ENCODE measurements around the gene CASS4. TPM values are rescaled to one million over a fixed set of nuclear protein-coding genes. Genes with fewer than 3 reads are reported as not detected.

The CASS4 gene
- total RNA-seq, 1 donor from 2014 or later: 4.7 TPM

GRCh38 chr20:56443654-56444540 is 31.8 kb downstream of the CASS4 start:
- peaks cover 33% of the 10 kb centered on the region for H3K36me3 Mint-ChIP-seq (ENCODE audit: low read depth)

GRCh38 chr20:56445130-56445529 is 33.1 kb downstream of the CASS4 start:
- peaks cover 28% of the 10 kb centered on the region for H3K36me3 Mint-ChIP-seq (ENCODE audit: low read depth)
- no peaks in the 10 kb centered on the region for H3K27me3 Mint-ChIP-seq (ENCODE audit: low read depth)
- no peaks in the 10 kb centered on the region for H3K9me3 Mint-ChIP-seq
- DNase-seq (ENCODE audit: low spot score): no peak
- H3K4me3 Mint-ChIP-seq (ENCODE audit: low read depth): no peak overlapping the region
- H3K4me1 Mint-ChIP-seq (ENCODE audit: low read depth): peaks cover 25% of the 10 kb centered on the region
- intact Hi-C loops (cut with micrococcal nuclease): no loop called here
- no peak overlapping the region for H3K27ac Mint-ChIP-seq

More at GRCh38 chr20:56443654-56444540, 31.8 kb downstream of the CASS4 start:
- H3K27ac Mint-ChIP-seq: peak overlapping the region; percentile 17
- H3K27me3 Mint-ChIP-seq (ENCODE audit: low read depth): no peaks in the 10 kb centered on the region
- no peak for DNase-seq (ENCODE audit: low spot score)
- H3K4me3 Mint-ChIP-seq (ENCODE audit: low read depth): no peak overlapping the region
- intact Hi-C loops (cut with micrococcal nuclease): no loop called here
- H3K9me3 Mint-ChIP-seq: no peaks in the 10 kb centered on the region
- H3K4me1 Mint-ChIP-seq (ENCODE audit: low read depth): peaks cover 33% of the 10 kb centered on the region

GRCh38 chr20:56445540-56445939 is 33.5 kb downstream of the CASS4 start:
- peaks cover 21% of the 10 kb centered on the region for H3K4me1 Mint-ChIP-seq (ENCODE audit: low read depth)
- DNase-seq (ENCODE audit: low spot score): no peak
- H3K27me3 Mint-ChIP-seq (ENCODE audit: low read depth): no peaks in the 10 kb centered on the region
- no peak overlapping the region for H3K27ac Mint-ChIP-seq
- no peaks in the 10 kb centered on the region for H3K9me3 Mint-ChIP-seq
- intact Hi-C loops (cut with micrococcal nuclease): no loop called here
- H3K36me3 Mint-ChIP-seq (ENCODE audit: low read depth): peaks cover 24% of the 10 kb centered on the region
- no peak overlapping the region for H3K4me3 Mint-ChIP-seq (ENCODE audit: low read depth)

- Mint-ChIP-seq H3K9me3 (no peaks in the 10 kb centered on the region), H3K36me3 (ENCODE audit: low read depth) (peaks cover 31% of the 10 kb centered on the region), H3K27me3 (ENCODE audit: low read depth) (no peaks in the 10 kb centered on the region), H3K4me3 (ENCODE audit: low read depth) (no peak overlapping the region), H3K4me1 (ENCODE audit: low read depth) (peaks cover 12% of the 10 kb centered on the region), H3K27ac (no peak overlapping the region)
- DNase-seq (ENCODE audit: low spot score): no peak
- intact Hi-C loops (cut with micrococcal nuclease): no loop called here
Observed at GRCh38 chr20:56447227-56447626, 35.2 kb downstream of the CASS4 start.

GRCh38 chr20:56449459-56449858 is 37.4 kb downstream of the CASS4 start:
- Mint-ChIP-seq H3K4me3 (ENCODE audit: low read depth) (no peak overlapping the region), H3K4me1 (ENCODE audit: low read depth) (peaks cover 6% of the 10 kb centered on the region), H3K27ac (no peak overlapping the region), H3K27me3 (ENCODE audit: low read depth) (no peaks in the 10 kb centered on the region), H3K36me3 (ENCODE audit: low read depth) (peaks cover 18% of the 10 kb centered on the region), H3K9me3 (no peaks in the 10 kb centered on the region)
- no peak for DNase-seq (ENCODE audit: low spot score)
- intact Hi-C loops (cut with micrococcal nuclease): no loop called here

- DNase-seq (ENCODE audit: low spot score): no peak
- Mint-ChIP-seq H3K4me3 (ENCODE audit: low read depth) (no peak overlapping the region), H3K4me1 (ENCODE audit: low read depth) (peaks cover 15% of the 10 kb centered on the region), H3K27me3 (ENCODE audit: low read depth) (no peaks in the 10 kb centered on the region), H3K36me3 (ENCODE audit: low read depth) (peaks cover 26% of the 10 kb centered on the region), H3K9me3 (no peaks in the 10 kb centered on the region), H3K27ac (no peak overlapping the region)
- intact Hi-C loops (cut with micrococcal nuclease): no loop called here
Observed at GRCh38 chr20:56451056-56451765, 39.2 kb downstream of the CASS4 start.

GRCh38 chr20:56453352-56453751 is 41.3 kb downstream of the CASS4 start:
- Mint-ChIP-seq H3K4me1 (ENCODE audit: low read depth) (peaks cover 16% of the 10 kb centered on the region), H3K27me3 (ENCODE audit: low read depth) (no peaks in the 10 kb centered on the region), H3K36me3 (ENCODE audit: low read depth) (peaks cover 22% of the 10 kb centered on the region), H3K27ac (peak overlapping the region; percentile 33), H3K9me3 (no peaks in the 10 kb centered on the region), H3K4me3 (ENCODE audit: low read depth) (no peak overlapping the region)
- DNase-seq (ENCODE audit: low spot score): no peak
- intact Hi-C loops (cut with micrococcal nuclease): no loop called here

- intact Hi-C loops (cut with micrococcal nuclease): loop anchor here (1.0 kb wide), 1 partner anchor 14 kb away; no protein-coding TSS in a partner anchor
- no peak overlapping the region for H3K4me3 Mint-ChIP-seq (ENCODE audit: low read depth)
- no peaks in the 10 kb centered on the region for H3K27me3 Mint-ChIP-seq (ENCODE audit: low read depth)
Observed at GRCh38 chr20:56454754-56455153, 42.7 kb downstream of the CASS4 start.

GRCh38 chr20:56458206-56458821 is 46.3 kb downstream of the CASS4 start:
- DNase-seq (ENCODE audit: low spot score): no peak
- Mint-ChIP-seq H3K27me3 (ENCODE audit: low read depth) (no peaks in the 10 kb centered on the region), H3K27ac (no peak overlapping the region), H3K36me3 (ENCODE audit: low read depth) (peaks cover 19% of the 10 kb centered on the region), H3K9me3 (no peaks in the 10 kb centered on the region), H3K4me3 (ENCODE audit: low read depth) (no peak overlapping the region), H3K4me1 (ENCODE audit: low read depth) (peaks cover 47% of the 10 kb centered on the region)
- intact Hi-C loops (cut with micrococcal nuclease): no loop called here

More at GRCh38 chr20:56454754-56455153, 42.7 kb downstream of the CASS4 start:
- Mint-ChIP-seq H3K4me1 (ENCODE audit: low read depth) (peaks cover 20% of the 10 kb centered on the region), H3K9me3 (no peaks in the 10 kb centered on the region), H3K27ac (peak overlapping the region; percentile 75), H3K36me3 (ENCODE audit: low read depth) (peaks cover 28% of the 10 kb centered on the region)
- DNase-seq (ENCODE audit: low spot score): no peak

- H3K4me3 Mint-ChIP-seq (ENCODE audit: low read depth): no peak overlapping the region
- intact Hi-C loops (cut with micrococcal nuclease): no loop called here
- H3K4me1 Mint-ChIP-seq (ENCODE audit: low read depth): peaks cover 48% of the 10 kb centered on the region
- DNase-seq (ENCODE audit: low spot score): peak; percentile 46
- H3K9me3 Mint-ChIP-seq: no peaks in the 10 kb centered on the region
- peak overlapping the region; percentile 65 for H3K27ac Mint-ChIP-seq
- no peaks in the 10 kb centered on the region for H3K27me3 Mint-ChIP-seq (ENCODE audit: low read depth)
- H3K36me3 Mint-ChIP-seq (ENCODE audit: low read depth): peaks cover 11% of the 10 kb centered on the region
Observed at GRCh38 chr20:56460459-56460858, 48.4 kb downstream of the CASS4 start.

GRCh38 chr20:56461576-56461975 is 49.5 kb downstream of the CASS4 start:
- H3K4me3 Mint-ChIP-seq (ENCODE audit: low read depth): no peak overlapping the region
- H3K4me1 Mint-ChIP-seq (ENCODE audit: low read depth): peaks cover 54% of the 10 kb centered on the region
- H3K36me3 Mint-ChIP-seq (ENCODE audit: low read depth): peaks cover 11% of the 10 kb centered on the region
- no peak overlapping the region for H3K27ac Mint-ChIP-seq
- no peaks in the 10 kb centered on the region for H3K9me3 Mint-ChIP-seq
- no peak for DNase-seq (ENCODE audit: low spot score)
- intact Hi-C loops (cut with micrococcal nuclease): no loop called here
- no peaks in the 10 kb centered on the region for H3K27me3 Mint-ChIP-seq (ENCODE audit: low read depth)

GRCh38 chr20:56463428-56463827 is 51.4 kb downstream of the CASS4 start:
- H3K36me3 Mint-ChIP-seq (ENCODE audit: low read depth): peaks cover 8% of the 10 kb centered on the region
- peaks cover 56% of the 10 kb centered on the region for H3K4me1 Mint-ChIP-seq (ENCODE audit: low read depth)
- DNase-seq (ENCODE audit: low spot score): peak; percentile 25
- H3K27ac Mint-ChIP-seq: peak overlapping the region; percentile 66
- peak overlapping the region; percentile 27 for H3K4me3 Mint-ChIP-seq (ENCODE audit: low read depth)
- intact Hi-C loops (cut with micrococcal nuclease): no loop called here
- no peaks in the 10 kb centered on the region for H3K27me3 Mint-ChIP-seq (ENCODE audit: low read depth)
- no peaks in the 10 kb centered on the region for H3K9me3 Mint-ChIP-seq

All from activated T-helper 2 cell treated with anti-CD3 and anti-CD28 coated beads, Interferon-gamma antibody, Interleukin-2, Interleukin-4, amounts not matched to agents 10 μg/mL and 5 μg/mL and 100 μg/mL, durations not matched to agents 14 hours and 24 hours and 36 hours (primary cell).